Right lobe of liver (tissue), 6 donors: ENCODE measurements around the gene PRM2. TPM values are rescaled to one million over a fixed set of nuclear protein-coding genes. Genes with fewer than 3 reads are reported as not detected.

ENCODE experiments used
- ATAC-seq, 4 donors: fragments of 200-7000 bp; cut with Tn5 transposase; one replicate each; pipeline ENCODE4 v1.9.1; 2020; ENCODE audit warnings: mild to moderate bottlenecking in 4 of 4, moderate library complexity in 4 of 4
- DNase-seq, 3 donors: peaks; one replicate each; pipeline ENCODE4 v3.0.0-alpha.2; 2020
- H3K27ac ChIP-seq, 3 donors: fragments of 200-600 bp; one replicate each; pipeline ENCODE4 v1.8.0; 2022
- H3K27me3 ChIP-seq, 2 donors: fragments of 200-600 bp; one replicate each; pipeline ENCODE4 v1.8.0; 2022
- H3K36me3 ChIP-seq, 4 donors: fragments of 200-600 bp; sonication (generic) in 1 of 4; one replicate each; pipeline versions ENCODE4 v1.5.1 to v1.8.0; 2017 to 2022; ENCODE audit warnings: control low read depth in 1 of 4
- H3K4me1 ChIP-seq, 4 donors: fragments of 200-600 bp; sonication (generic) in 1 of 4; one replicate each; pipeline versions ENCODE4 v1.5.1 to v1.8.0; 2017 to 2022; ENCODE audit warnings: control low read depth in 1 of 4
- H3K4me3 ChIP-seq, 3 donors: fragments of 200-600 bp; one replicate each; pipeline ENCODE4 v1.8.0; 2022
- H3K9me3 ChIP-seq, 4 donors: fragments of 200-600 bp; sonication (generic) in 1 of 4; one replicate each; pipeline versions ENCODE4 v1.5.1 to v1.8.0; 2017 to 2022; ENCODE audit warnings: control low read depth in 1 of 4
- CTCF ChIP-seq, 4 donors: fragments of 200-600 bp in 3 of 4; fragments of 450-650 bp in 1 of 4; IDR thresholded peaks; one replicate each; pipeline versions ENCODE4 v1.5.1 to v1.8.0; 2016 to 2022; ENCODE audit warnings: antibody characterized with exemption in 4 of 4, mild to moderate bottlenecking in 2 of 4
- POLR2A ChIP-seq: fragments of 450-650 bp; IDR thresholded peaks from one replicate; pipeline ENCODE4 v1.6.1; 2017; ENCODE audit warnings: antibody characterized with exemption, mild to moderate bottlenecking
- WGBS: methylation state at CpG from one replicate; pipeline ENCODE4 v1.1.6; 2018; ENCODE audit warnings: low coverage, low lambda C conversion rate; ENCODE audit not compliant: insufficient coverage; ENCODE audit errors: missing lambda C conversion rate; 5-methylcytosine and 5-hydroxymethylcytosine counted together
- intact Hi-C, 2 donors: fragments of 100-400 bp; cut with DNase I; formaldehyde crosslinking; loops; one replicate each; pipeline versions ENCODE4 v1.11.2 to v1.14.1; 2022
- total RNA-seq, 6 experiments: library from RNA; depleted of rRNA in 2 of 6; stranded (reverse); fragments of >200 nt in 2 of 6; fragmentation: NEBNext Ultra II Directional in 3 of 6; extraction: Animal tissue kit (Norgen Biotek cat#: 25700) in 3 of 6; gene quantifications; one replicate each; pipeline versions ENCODE4 v1.1.0 to v1.2.4, GENCODE V29; 2016 to 2023
- donor health status: DM: no; HTN: yes; CAD: no.
- donor health status: DM: no; HTN: no; CAD: no.
- donor health status: DM: no; HTN: no; CAD: no.
- donor health status: DM: no; HTN: yes; CAD: no.
- donor health status: DM: no; HTN: yes; CAD: no.

The PRM2 gene
- total RNA-seq, 6 experiments from 2014 or later = not detected

GRCh38 chr16:11238272-11239202 is 37.7 kb downstream of the PRM2 start:
- DNase-seq (no peak), ATAC-seq (no peak)
- H3K9me3 ChIP-seq = no peaks in the 10 kb centered on the region
- no peaks in the 10 kb centered on the region for H3K27me3 ChIP-seq
- WGBS = 88% methylated on average over 5 of the region's 15 CpGs
- H3K4me1 ChIP-seq = peaks cover 0 to 10% (median 2%) of the 10 kb centered on the region in 4 donors
- intact Hi-C loops = no loop called here
- no peak overlapping the region for H3K4me3 ChIP-seq
- no peaks in the 10 kb centered on the region for H3K36me3 ChIP-seq
- TF ChIP-seq CTCF (IDR thresholded peaks at IDR 0.05) = no peak
- no peak for TF ChIP-seq POLR2A
- no peak overlapping the region for H3K27ac ChIP-seq

GRCh38 chr16:11236461-11237254 is 39.6 kb downstream of the PRM2 start:
- H3K36me3 ChIP-seq = no peaks in the 10 kb centered on the region
- DNase-seq = no peak
- H3K4me3 ChIP-seq = no peak overlapping the region
- no peaks in the 10 kb centered on the region for H3K9me3 ChIP-seq
- H3K27me3 ChIP-seq = no peaks in the 10 kb centered on the region
- intact Hi-C loops = no loop called here
- WGBS = 65% methylated on average over 8 of the region's 10 CpGs
- peaks cover 0 to 15% (median 4%) of the 10 kb centered on the region in 4 donors for H3K4me1 ChIP-seq
- no peak for ATAC-seq
- TF ChIP-seq CTCF (IDR thresholded peaks at IDR 0.05) (no peak), POLR2A (no peak)
- H3K27ac ChIP-seq = no peak overlapping the region

- Histone ChIP-seq H3K9me3 (no peaks in the 10 kb centered on the region), H3K4me1 (peaks cover 0 to 15% (median 4%) of the 10 kb centered on the region in 4 donors), H3K36me3 (no peaks in the 10 kb centered on the region), H3K27ac (no peak overlapping the region), H3K27me3 (no peaks in the 10 kb centered on the region), H3K4me3 (no peak overlapping the region)
- intact Hi-C loops = no loop called here
- DNase-seq (peak in 2 of 3 donors; percentile 49 to 68), ATAC-seq (peak; percentile 80 to 90 (median 89))
- 21% methylated on average over 5 of the region's 5 CpGs for WGBS
- TF ChIP-seq POLR2A (no peak), CTCF (IDR thresholded peaks at IDR 0.05) (no peak)
Observed at GRCh38 chr16:11235703-11235991, 40.6 kb downstream of the PRM2 start.

GRCh38 chr16:11234884-11235702 is 41.2 kb downstream of the PRM2 start:
- intact Hi-C loops = no loop called here
- Histone ChIP-seq H3K4me1 (peaks cover 0 to 16% (median 4%) of the 10 kb centered on the region in 4 donors), H3K27me3 (no peaks in the 10 kb centered on the region), H3K4me3 (no peak overlapping the region), H3K9me3 (no peaks in the 10 kb centered on the region), H3K27ac (no peak overlapping the region), H3K36me3 (no peaks in the 10 kb centered on the region)
- TF ChIP-seq POLR2A (no peak), CTCF (IDR thresholded peaks at IDR 0.05) (no peak)
- no peak for DNase-seq
- 78% methylated on average over 11 of the region's 13 CpGs for WGBS
- no peak for ATAC-seq
